COLO829 (cell line): ENCODE results near the gene FAM219B.
A peak's percentile ranks its signal among the peaks of the same experiment; 100 is the strongest.
"Not testable (repeated sequence)": the region's sequence is repeated elsewhere in the genome, so short reads cannot be mapped to it uniquely, and the experiment has no call there.

Experiments
- DNase-seq: peaks from one replicate; pipeline ENCODE4 v3.0.0; 2012; ENCODE audit warnings: low spot score

The FAM219B gene

GRCh38 chr15:74906450-74907162, at the start of gene FAM219B:
Gene FAM219B, minus strand, starts transcription at chr15:74906851. Its CDS starts 51 bp downstream, at chr15:74906800.
- peak; percentile 91 for DNase-seq

- no peak for DNase-seq
Measured at GRCh38 chr15:74955796-74956647, 49.4 kb upstream of the FAM219B start.

GRCh38 chr15:74955017-74955416, 48.4 kb upstream of the FAM219B start:
- no peak for DNase-seq

- DNase-seq = no peak
Measured at GRCh38 chr15:74954515-74954914, 47.9 kb upstream of the FAM219B start.

GRCh38 chr15:74951006-74951405, 44.4 kb upstream of the FAM219B start:
- no peak for DNase-seq

GRCh38 chr15:74950078-74950908, 43.6 kb upstream of the FAM219B start:
- DNase-seq = peak; percentile 58

GRCh38 chr15:74937590-74938371, 31.1 kb upstream of the FAM219B start, which contains the start of gene COX5A:
Gene COX5A, minus strand, starts transcription at chr15:74938073. Its CDS starts 59 bp downstream, at chr15:74938014.
- DNase-seq = peak; percentile 60

- DNase-seq = no peak
Measured at GRCh38 chr15:74937272-74937589, 30.6 kb upstream of the FAM219B start.

GRCh38 chr15:74935193-74935592, 28.5 kb upstream of the FAM219B start:
- DNase-seq = not testable (repeated sequence)

- no peak for DNase-seq
Measured at GRCh38 chr15:74933573-74933972, 26.9 kb upstream of the FAM219B start.

GRCh38 chr15:74928771-74929198, 22.1 kb upstream of the FAM219B start:
- no peak for DNase-seq

- no peak for DNase-seq
Measured at GRCh38 chr15:74924525-74924924, 17.9 kb upstream of the FAM219B start.

GRCh38 chr15:74920456-74920855, 13.8 kb upstream of the FAM219B start:
- no peak for DNase-seq

GRCh38 chr15:74917676-74918075, 11.0 kb upstream of the FAM219B start:
- DNase-seq = no peak

- not testable (repeated sequence) for DNase-seq
Measured at GRCh38 chr15:74913799-74914198, 7.1 kb upstream of the FAM219B start.

- DNase-seq = no peak
Measured at GRCh38 chr15:74913041-74913440, 6.4 kb upstream of the FAM219B start.

- DNase-seq = no peak
Measured at GRCh38 chr15:74908635-74909034, 2.0 kb upstream of the FAM219B start.

- DNase-seq = no peak
Measured at GRCh38 chr15:74907163-74907870, 666 bp upstream of the FAM219B start.

- no peak for DNase-seq
Measured at GRCh38 chr15:74906067-74906449, 593 bp downstream of the FAM219B start.

- no peak for DNase-seq
Measured at GRCh38 chr15:74904190-74904805, 2.4 kb downstream of the FAM219B start.
